ENCODE data around the gene RFX3. TPM values are rescaled to one million over a fixed set of nuclear protein-coding genes. Genes with fewer than 3 reads are reported as not detected.

Gene RFX3
- total and polyA plus RNA-seq, 2 of the 13 experiments (the other 11 are each of a cell fraction or from before 2014, with no cell fraction given) = 2.7 to 5.3 TPM

DNA sequence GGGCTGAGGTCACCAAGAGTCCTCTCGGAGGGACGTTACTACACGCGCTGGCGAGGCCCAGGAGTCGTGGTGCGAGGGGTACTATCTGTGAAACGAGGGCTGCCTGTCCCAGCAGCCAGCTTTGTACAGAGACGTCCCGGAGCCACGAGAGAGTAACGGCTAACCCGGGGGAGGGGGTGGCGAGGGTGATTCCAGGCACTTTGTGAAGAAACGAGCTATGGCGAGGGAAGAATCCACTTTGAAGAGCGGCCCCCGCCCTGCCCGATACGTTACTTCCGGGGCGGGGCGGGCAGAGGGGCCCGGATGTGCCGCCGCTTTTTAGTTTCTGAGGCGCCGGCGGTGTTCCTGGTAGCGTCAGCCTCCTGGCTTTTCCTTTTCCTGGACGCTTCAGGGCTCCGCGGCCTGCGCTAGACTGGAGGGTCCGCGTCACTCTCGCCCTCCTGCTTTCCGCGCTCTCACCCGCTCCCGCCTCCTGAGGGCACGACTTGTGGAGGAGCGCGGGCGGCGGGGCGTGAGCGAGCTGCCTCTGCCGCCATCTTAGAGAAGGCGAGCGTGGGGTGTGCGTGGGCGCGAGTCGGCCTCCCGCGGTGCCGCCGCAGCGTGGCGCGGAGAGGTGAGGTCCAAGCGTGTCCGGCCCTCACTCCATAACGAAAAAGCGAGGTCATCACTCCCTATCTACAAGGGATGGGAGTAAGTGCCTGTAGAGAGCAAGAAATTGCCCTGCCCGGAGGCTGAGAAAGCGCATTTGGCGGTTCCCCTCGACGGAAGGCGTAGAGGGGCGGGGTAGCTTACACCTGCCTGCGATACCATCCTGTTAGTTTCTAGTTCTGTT lies 580 bp upstream of the RFX3 start (continued):
- TF ChIP-seq, protein P1, sequence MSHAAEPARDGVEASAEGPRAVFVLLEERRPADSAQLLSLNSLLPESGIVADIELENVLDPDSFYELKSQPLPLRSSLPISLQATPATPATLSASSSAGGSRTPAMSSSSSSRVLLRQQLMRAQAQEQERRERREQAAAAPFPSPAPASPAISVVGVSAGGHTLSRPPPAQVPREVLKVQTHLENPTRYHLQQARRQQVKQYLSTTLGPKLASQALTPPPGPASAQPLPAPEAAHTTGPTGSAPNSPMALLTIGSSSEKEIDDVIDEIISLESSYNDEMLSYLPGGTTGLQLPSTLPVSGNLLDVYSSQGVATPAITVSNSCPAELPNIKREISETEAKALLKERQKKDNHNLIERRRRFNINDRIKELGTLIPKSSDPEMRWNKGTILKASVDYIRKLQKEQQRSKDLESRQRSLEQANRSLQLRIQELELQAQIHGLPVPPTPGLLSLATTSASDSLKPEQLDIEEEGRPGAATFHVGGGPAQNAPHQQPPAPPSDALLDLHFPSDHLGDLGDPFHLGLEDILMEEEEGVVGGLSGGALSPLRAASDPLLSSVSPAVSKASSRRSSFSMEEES (CRISPR knock-in tag; IDR thresholded peaks at IDR 0.05) = no peak; the same call in 1 of the 2 replicates
- TF ChIP-seq ZSCAN12 (CRISPR knock-in tag; IDR thresholded peaks at IDR 0.05) (no peak; the same call in 1 of the 2 replicates), FOXC1 (CRISPR knock-in tag; IDR thresholded peaks at IDR 0.05; ENCODE audit: borderline replicate concordance) (peak; percentile 85), MEIS2 (CRISPR knock-in tag; IDR thresholded peaks at IDR 0.05) (peak; percentile 54), SOX6 (IDR thresholded peaks at IDR 0.05) (no peak), SOX6 (CRISPR knock-in tag; IDR thresholded peaks at IDR 0.05) (peak; percentile 45), ZSCAN30 (CRISPR knock-in tag; IDR thresholded peaks at IDR 0.05) (peak; percentile 76; the same call in 1 of the 2 replicates), KDM5A (IDR thresholded peaks at IDR 0.05; ENCODE audit: borderline replicate concordance, low read length) (peak; percentile 49; the same call in 1 of the 2 replicates), ZFAT (CRISPR knock-in tag; conservative IDR thresholded peaks at IDR 0.05) (no peak), KLF13 (CRISPR knock-in tag; IDR thresholded peaks at IDR 0.05) (0 out of 2 replicates have a peak, but pooled peaks have one; percentile 1), ZNF468 (CRISPR knock-in tag; IDR thresholded peaks at IDR 0.05) (peak; percentile 28; the same call in 1 of the 2 replicates), CHD2 (IDR thresholded peaks at IDR 0.05; ENCODE audit: low read depth, low read length) (no peak), ZNF34 (CRISPR knock-in tag; IDR thresholded peaks at IDR 0.05; ENCODE audit: borderline replicate concordance) (peak; percentile 76; the same call in 1 of the 2 replicates)
- TF ChIP-seq, protein P2, sequence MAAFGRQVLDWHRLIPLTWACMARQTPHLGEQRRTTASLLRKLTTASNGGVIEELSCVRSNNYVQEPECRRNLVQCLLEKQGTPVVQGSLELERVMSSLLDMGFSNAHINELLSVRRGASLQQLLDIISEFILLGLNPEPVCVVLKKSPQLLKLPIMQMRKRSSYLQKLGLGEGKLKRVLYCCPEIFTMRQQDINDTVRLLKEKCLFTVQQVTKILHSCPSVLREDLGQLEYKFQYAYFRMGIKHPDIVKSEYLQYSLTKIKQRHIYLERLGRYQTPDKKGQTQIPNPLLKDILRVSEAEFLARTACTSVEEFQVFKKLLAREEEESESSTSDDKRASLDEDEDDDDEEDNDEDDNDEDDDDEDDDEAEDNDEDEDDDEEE (CRISPR knock-in tag; IDR thresholded peaks at IDR 0.05) = peak; percentile 50; the same call in 1 of the 2 replicates
- TF ChIP-seq, protein P3, sequence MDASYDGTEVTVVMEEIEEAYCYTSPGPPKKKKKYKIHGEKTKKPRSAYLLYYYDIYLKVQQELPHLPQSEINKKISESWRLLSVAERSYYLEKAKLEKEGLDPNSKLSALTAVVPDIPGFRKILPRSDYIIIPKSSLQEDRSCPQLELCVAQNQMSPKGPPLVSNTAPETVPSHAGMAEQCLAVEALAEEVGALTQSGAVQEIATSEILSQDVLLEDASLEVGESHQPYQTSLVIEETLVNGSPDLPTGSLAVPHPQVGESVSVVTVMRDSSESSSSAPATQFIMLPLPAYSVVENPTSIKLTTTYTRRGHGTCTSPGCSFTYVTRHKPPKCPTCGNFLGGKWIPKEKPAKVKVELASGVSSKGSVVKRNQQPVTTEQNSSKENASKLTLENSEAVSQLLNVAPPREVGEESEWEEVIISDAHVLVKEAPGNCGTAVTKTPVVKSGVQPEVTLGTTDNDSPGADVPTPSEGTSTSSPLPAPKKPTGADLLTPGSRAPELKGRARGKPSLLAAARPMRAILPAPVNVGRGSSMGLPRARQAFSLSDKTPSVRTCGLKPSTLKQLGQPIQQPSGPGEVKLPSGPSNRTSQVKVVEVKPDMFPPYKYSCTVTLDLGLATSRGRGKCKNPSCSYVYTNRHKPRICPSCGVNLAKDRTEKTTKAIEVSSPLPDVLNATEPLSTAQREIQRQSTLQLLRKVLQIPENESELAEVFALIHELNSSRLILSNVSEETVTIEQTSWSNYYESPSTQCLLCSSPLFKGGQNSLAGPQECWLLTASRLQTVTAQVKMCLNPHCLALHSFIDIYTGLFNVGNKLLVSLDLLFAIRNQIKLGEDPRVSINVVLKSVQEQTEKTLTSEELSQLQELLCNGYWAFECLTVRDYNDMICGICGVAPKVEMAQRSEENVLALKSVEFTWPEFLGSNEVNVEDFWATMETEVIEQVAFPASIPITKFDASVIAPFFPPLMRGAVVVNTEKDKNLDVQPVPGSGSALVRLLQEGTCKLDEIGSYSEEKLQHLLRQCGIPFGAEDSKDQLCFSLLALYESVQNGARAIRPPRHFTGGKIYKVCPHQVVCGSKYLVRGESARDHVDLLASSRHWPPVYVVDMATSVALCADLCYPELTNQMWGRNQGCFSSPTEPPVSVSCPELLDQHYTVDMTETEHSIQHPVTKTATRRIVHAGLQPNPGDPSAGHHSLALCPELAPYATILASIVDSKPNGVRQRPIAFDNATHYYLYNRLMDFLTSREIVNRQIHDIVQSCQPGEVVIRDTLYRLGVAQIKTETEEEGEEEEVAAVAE (CRISPR knock-in tag; IDR thresholded peaks at IDR 0.05; ENCODE audit: borderline replicate concordance) = peak; percentile 74; the same call in 1 of the 2 replicates
- TF ChIP-seq, protein P4, sequence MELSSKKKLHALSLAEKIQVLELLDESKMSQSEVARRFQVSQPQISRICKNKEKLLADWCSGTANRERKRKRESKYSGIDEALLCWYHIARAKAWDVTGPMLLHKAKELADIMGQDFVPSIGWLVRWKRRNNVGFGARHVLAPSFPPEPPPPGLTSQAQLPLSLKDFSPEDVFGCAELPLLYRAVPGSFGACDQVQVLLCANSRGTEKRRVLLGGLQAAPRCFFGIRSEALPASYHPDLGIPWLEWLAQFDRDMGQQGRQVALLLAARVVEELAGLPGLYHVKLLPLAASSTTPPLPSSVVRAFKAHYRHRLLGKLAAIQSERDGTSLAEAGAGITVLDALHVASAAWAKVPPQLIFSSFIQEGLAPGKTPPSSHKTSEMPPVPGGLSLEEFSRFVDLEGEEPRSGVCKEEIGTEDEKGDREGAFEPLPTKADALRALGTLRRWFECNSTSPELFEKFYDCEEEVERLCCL (CRISPR knock-in tag; IDR thresholded peaks at IDR 0.05; ENCODE audit: borderline replicate concordance) = no peak
- TF ChIP-seq, protein P5, sequence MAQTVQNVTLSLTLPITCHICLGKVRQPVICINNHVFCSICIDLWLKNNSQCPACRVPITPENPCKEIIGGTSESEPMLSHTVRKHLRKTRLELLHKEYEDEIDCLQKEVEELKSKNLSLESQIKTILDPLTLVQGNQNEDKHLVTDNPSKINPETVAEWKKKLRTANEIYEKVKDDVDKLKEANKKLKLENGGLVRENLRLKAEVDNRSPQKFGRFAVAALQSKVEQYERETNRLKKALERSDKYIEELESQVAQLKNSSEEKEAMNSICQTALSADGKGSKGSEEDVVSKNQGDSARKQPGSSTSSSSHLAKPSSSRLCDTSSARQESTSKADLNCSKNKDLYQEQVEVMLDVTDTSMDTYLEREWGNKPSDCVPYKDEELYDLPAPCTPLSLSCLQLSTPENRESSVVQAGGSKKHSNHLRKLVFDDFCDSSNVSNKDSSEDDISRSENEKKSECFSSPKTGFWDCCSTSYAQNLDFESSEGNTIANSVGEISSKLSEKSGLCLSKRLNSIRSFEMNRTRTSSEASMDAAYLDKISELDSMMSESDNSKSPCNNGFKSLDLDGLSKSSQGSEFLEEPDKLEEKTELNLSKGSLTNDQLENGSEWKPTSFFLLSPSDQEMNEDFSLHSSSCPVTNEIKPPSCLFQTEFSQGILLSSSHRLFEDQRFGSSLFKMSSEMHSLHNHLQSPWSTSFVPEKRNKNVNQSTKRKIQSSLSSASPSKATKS (CRISPR knock-in tag; IDR thresholded peaks at IDR 0.05) = peak; percentile 55; the same call in 1 of the 2 replicates

Data from HepG2 (cell line).